Endothelial cell of umbilical vein (primary cell): ENCODE measurements around the gene CAPN5. TPM values are rescaled to one million over a fixed set of nuclear protein-coding genes. Genes with fewer than 3 reads are reported as not detected.
A peak's percentile ranks its signal among the peaks of the same experiment; 100 is the strongest.

Experiments
- BruUV-seq: library from RNA; stranded (reverse); fragments of 400-500 nt; replicated peaks from 2 replicates; lab custom pipeline; 2021; lab: Mats Ljungman, UMichigan
- CTCF ChIA-PET: fragments of 300-600, 350-600 bp; sonication (Branson Sonifier 250); formaldehyde crosslinking; loops from one replicate; lab custom pipeline; 2021; ENCODE audit warnings: antibody characterized with exemption, inconsistent platforms; lab: Charles Lee
- POLR2A ChIA-PET: fragments of 300-600, 350-600 bp; sonication (Branson Sonifier 250); formaldehyde crosslinking; loops from one replicate; lab custom pipeline; 2021; ENCODE audit warnings: antibody characterized with exemption, inconsistent platforms; lab: Charles Lee
- DNase-seq: peaks from one replicate; pipeline ENCODE4 v3.0.0-alpha.2; 2011; ENCODE audit warnings: low read depth, low spot score
- FAIRE-seq: peaks from 2 replicates; lab custom pipeline; 2011; peaks lifted over from hg19 to GRCh38; lab: Jason Lieb, UNC
- H2AFZ ChIP-seq: 2 replicates; pipeline ENCODE4 v1.6.0; 2012; ENCODE audit warnings: low read depth, low read length, control low read depth, inconsistent platforms
- H3K27ac ChIP-seq: 2 replicates; pipeline ENCODE4 v1.5.1; 2011; ENCODE audit warnings: low read depth, mild to moderate bottlenecking, control low read depth, low read length, moderate library complexity; ENCODE audit not compliant: insufficient read depth
- H3K27me3 ChIP-seq, 2 experiments: 2 replicates each; pipeline versions ENCODE4 v1.6.0 to v1.6.1; 2011; ENCODE audit warnings: low read length in 2 of 2, mixed read lengths in 1 of 2; ENCODE audit not compliant: control insufficient read depth in 2 of 2, insufficient read depth in 2 of 2
- H3K36me3 ChIP-seq, 2 experiments: 2 replicates in 1 of 2; 3 replicates in 1 of 2; pipeline ENCODE4 v1.5.1; 2011; ENCODE audit warnings: low read length in 2 of 2, mild to moderate bottlenecking in 1 of 2, moderate library complexity in 1 of 2; ENCODE audit not compliant: control insufficient read depth in 2 of 2, insufficient read depth in 2 of 2; ENCODE audit errors: extremely low read depth in 1 of 2
- H3K4me1 ChIP-seq: 3 replicates; pipeline ENCODE4 v1.5.1; 2011; ENCODE audit warnings: mild to moderate bottlenecking, low read length; ENCODE audit not compliant: control insufficient read depth, insufficient read depth; ENCODE audit errors: extremely low read depth
- H3K4me2 ChIP-seq: 2 replicates; pipeline ENCODE4 v1.6.1; 2011; ENCODE audit warnings: low read length, control low read depth, mixed read lengths; ENCODE audit not compliant: insufficient read depth
- H3K4me3 ChIP-seq, 3 experiments: fragments of 200-600 bp in 1 of 3; sonication (generic), shearing (Covaris generic) in 1 of 3; replicated peaks in 1 of 3; 2 replicates each; pipeline ENCODE4 v1.5.1; 2011 to 2016; ENCODE audit warnings: control low read depth in 3 of 3, low read length in 3 of 3, mild to moderate bottlenecking in 2 of 3, inconsistent platforms in 1 of 3, low read depth in 1 of 3, moderate library complexity in 1 of 3; ENCODE audit not compliant: insufficient read depth in 1 of 3
- H3K79me2 ChIP-seq: 2 replicates; pipeline ENCODE4 v1.6.0; 2012; ENCODE audit warnings: low read length, inconsistent platforms; ENCODE audit not compliant: control insufficient read depth, insufficient read depth
- H3K9ac ChIP-seq: replicated peaks from 2 replicates; pipeline ENCODE3; 2011; ENCODE audit warnings: low read length, control low read depth; ENCODE audit not compliant: insufficient read depth; ENCODE audit errors: extremely low read depth
- H3K9me1 ChIP-seq: replicated peaks from 3 replicates; pipeline ENCODE4 v1.6.0; 2011; ENCODE audit warnings: mild to moderate bottlenecking, low read length; ENCODE audit not compliant: control insufficient read depth, insufficient read depth; ENCODE audit errors: extremely low read depth
- H3K9me3 ChIP-seq: replicated peaks from 2 replicates; pipeline ENCODE4 v1.5.1; 2012; ENCODE audit warnings: low read length, inconsistent platforms; ENCODE audit not compliant: control insufficient read depth, insufficient read depth
- H4K20me1 ChIP-seq: replicated peaks from 2 replicates; pipeline ENCODE3; 2011; ENCODE audit warnings: mild to moderate bottlenecking, low read length; ENCODE audit not compliant: control insufficient read depth, insufficient read depth; ENCODE audit errors: extremely low read depth
- CTCF ChIP-seq, 2 donors: IDR thresholded peaks; 1 replicate in 1 of 2; 2 replicates in 1 of 2; pipeline ENCODE4 v1.5.1; 2011; ENCODE audit warnings: low read length in 2 of 2, mild to moderate bottlenecking in 2 of 2, moderate library complexity in 2 of 2, control low read depth in 1 of 2, inconsistent platforms in 1 of 2, low read depth in 1 of 2; ENCODE audit not compliant: insufficient read depth in 1 of 2; ENCODE audit errors: extremely low read depth in 1 of 2
- EZH2 ChIP-seq: IDR thresholded peaks from 2 replicates; pipeline ENCODE4 v1.6.1; 2012; ENCODE audit warnings: borderline replicate concordance, low read depth, mild to moderate bottlenecking, moderate library complexity, low read length, inconsistent platforms; ENCODE audit not compliant: severe bottlenecking
- FOS ChIP-seq: IDR thresholded peaks from 2 replicates; pipeline ENCODE4 v1.6.1; 2011; ENCODE audit warnings: mild to moderate bottlenecking, low read length, moderate library complexity, borderline replicate concordance; ENCODE audit not compliant: insufficient read depth
- GATA2 ChIP-seq: IDR thresholded peaks from 2 replicates; pipeline ENCODE4 v1.7.0; 2011; ENCODE audit warnings: low read depth, mild to moderate bottlenecking, moderate library complexity, mixed read lengths, low read length; ENCODE audit not compliant: insufficient read length, insufficient read depth
- JUN ChIP-seq: IDR thresholded peaks from 2 replicates; pipeline ENCODE4 v1.6.1; 2011; ENCODE audit warnings: borderline replicate concordance, low read depth; ENCODE audit not compliant: insufficient read length, insufficient read depth
- MAX ChIP-seq: IDR thresholded peaks from 2 replicates; pipeline ENCODE4 v1.6.1; 2011; ENCODE audit not compliant: insufficient read depth, insufficient read length
- MYC ChIP-seq: IDR thresholded peaks from one replicate; pipeline ENCODE4 v1.6.1; 2011; ENCODE audit warnings: mild to moderate bottlenecking, low read depth, low read length
- POLR2A ChIP-seq: IDR thresholded peaks from 2 replicates; pipeline ENCODE4 v1.6.1; 2012; ENCODE audit warnings: low read depth, mild to moderate bottlenecking, control low read depth, low read length
- POLR2AphosphoS5 ChIP-seq: IDR thresholded peaks from 2 replicates; pipeline ENCODE4 v1.6.1; 2012; ENCODE audit warnings: low read depth, mild to moderate bottlenecking, control low read depth, low read length, moderate library complexity; ENCODE audit not compliant: insufficient read depth
- dilution Hi-C: fragments of 300-500 bp; cut with MboI; formaldehyde crosslinking; loops from one replicate; pipeline ENCODE4 v1.15.0; 2019; ENCODE audit warnings: low sequenced_read_pairs; ENCODE audit not compliant: extremely low pct_ligation_motif_present
- intact Hi-C: fragments of 100-400 bp; cut with micrococcal nuclease; formaldehyde crosslinking; loops from one replicate; pipeline ENCODE4 v1.10.0; 2022
- polyA plus RNA-seq, 4 experiments: library from polyadenylated mRNA; depleted of rRNA in 3 of 4; stranded (reverse) in 3 of 4; unstranded in 1 of 4; fragments of >200 nt; gene quantifications; 2 replicates each; pipeline versions ENCODE4 v1.2.1 to v1.2.3, GENCODE V29; 2011 to 2012; ENCODE audit warnings: missing spikeins in 1 of 4
- total RNA-seq: library from RNA; stranded (reverse); gene quantifications from 2 replicates; pipeline ENCODE4 v1.2.3, GENCODE V29; 2021

CAPN5 gene
- total and polyA plus RNA-seq, 2 donors (not counting 3 experiments of a cell fraction or from before 2014, with no cell fraction given) = 15.0 to 17.0 TPM

GRCh38 chr11:77153276-77154185, 86.8 kb downstream of the CAPN5 start:
- Histone ChIP-seq H3K36me3 (no peaks in the 10 kb centered on the region), H3K9me3 (no peaks in the 10 kb centered on the region), H3K27me3 (peaks cover 0 to 2% of the 10 kb centered on the region in 2 experiments), H3K4me2 (no peak overlapping the region), H3K4me3 (no peak overlapping the region), H2AFZ (no peak overlapping the region), H3K9me1 (no peaks in the 10 kb centered on the region), H3K9ac (no peak overlapping the region), H3K4me1 (no peaks in the 10 kb centered on the region), H4K20me1 (no peaks in the 10 kb centered on the region), H3K27ac (no peak overlapping the region), H3K79me2 (no peaks in the 10 kb centered on the region)
- DNase-seq = no peak
- BruUV-seq = no TSS peak
- dilution Hi-C loops (no loop called here), intact Hi-C loops (no loop called here)
- ChIA-PET CTCF (interaction anchor here (1.0 to 2.1 kb wide), 2 partner anchors 14 to 27 kb away, joined by 4 to 9 read pairs; no protein-coding TSS in a partner anchor), POLR2A (no interaction called here)
- TF ChIP-seq FOS (no peak), POLR2A (no peak), MYC (no peak), POLR2AphosphoS5 (no peak)
- no peak for FAIRE-seq

DNA sequence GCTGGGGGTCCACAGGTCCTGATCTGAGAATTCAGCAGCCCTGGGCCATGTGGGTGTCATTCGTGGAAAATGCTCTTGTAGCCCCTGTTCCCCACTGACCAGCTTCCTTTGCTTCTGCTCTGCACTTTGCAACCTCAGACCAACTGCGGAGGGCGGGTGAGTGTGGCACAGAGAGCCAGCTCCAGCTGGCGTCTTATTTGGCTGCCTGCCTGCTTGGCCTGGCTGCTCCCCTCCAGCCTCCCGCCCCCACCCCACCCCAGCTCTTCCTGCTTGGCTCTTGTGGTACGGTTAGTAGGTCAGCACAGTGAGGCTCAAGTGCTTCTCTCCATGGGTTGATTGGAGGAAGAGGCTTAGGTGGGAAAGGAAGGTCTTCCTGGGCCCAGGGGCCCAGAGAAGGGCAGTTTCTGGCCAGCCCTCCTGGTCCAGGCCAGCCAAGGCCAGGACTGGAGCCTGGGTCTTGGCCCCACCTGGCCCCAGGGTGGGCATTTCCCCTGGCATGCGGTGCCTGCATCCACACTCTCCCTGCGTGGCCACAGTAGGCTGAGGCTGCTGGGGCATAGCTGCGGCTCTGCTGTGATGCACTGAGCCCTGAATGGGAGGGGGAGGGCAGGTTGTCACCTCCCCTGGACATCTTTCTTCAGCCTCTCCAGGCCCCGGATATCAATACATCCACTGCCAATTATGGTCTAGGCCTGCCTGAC, 87.8 kb downstream of the CAPN5 start:
- Histone ChIP-seq H4K20me1 (no peaks in the 10 kb centered on the region), H3K4me3 (no peak overlapping the region), H3K9ac (no peak overlapping the region), H3K79me2 (no peaks in the 10 kb centered on the region), H3K9me1 (no peaks in the 10 kb centered on the region), H3K36me3 (no peaks in the 10 kb centered on the region), H3K27ac (no peak overlapping the region), H3K4me1 (no peaks in the 10 kb centered on the region), H3K27me3 (peaks cover 0 to 2% of the 10 kb centered on the region in 2 experiments), H3K9me3 (no peaks in the 10 kb centered on the region), H3K4me2 (no peak overlapping the region), H2AFZ (no peak overlapping the region)
- FAIRE-seq (no peak), DNase-seq (peak; percentile 38)
- no peak for TF ChIP-seq CTCF (IDR thresholded peaks at IDR 0.05; ENCODE audit: extremely low read depth in 1 of 2, insufficient read depth in 1 of 2, low read depth in 1 of 2, low read length in 2 of 2)
- no peak for TF ChIP-seq MYC
- no peak for TF ChIP-seq JUN
- TF ChIP-seq EZH2 = no peak
- no peak for TF ChIP-seq FOS
- no peak for TF ChIP-seq GATA2
- no peak for TF ChIP-seq POLR2A
- TF ChIP-seq MAX = no peak
- TF ChIP-seq POLR2AphosphoS5 = no peak
- dilution Hi-C loops = no loop called here
- BruUV-seq = no TSS peak
- ChIA-PET POLR2A (no interaction called here), CTCF (interaction anchor here (1.0 to 2.1 kb wide), 2 partner anchors 13 to 28 kb away, joined by 4 to 9 read pairs; no protein-coding TSS in a partner anchor)
- intact Hi-C loops = no loop called here
